GM12891 (cell line): Measurements from ENCODE around the gene SP140.
A peak's percentile ranks its signal among the peaks of the same experiment; 100 is the strongest.

ENCODE experiments used
- DNase-seq: peaks from one replicate; pipeline ENCODE4 v3.0.0; 2011; ENCODE audit warnings: low spot score; ENCODE audit not compliant: insufficient read length
- FAIRE-seq: peaks from 2 replicates; lab custom pipeline; 2011; peaks lifted over from hg19 to GRCh38; lab: Jason Lieb, UNC
- PAX5 ChIP-seq: IDR thresholded peaks from 2 replicates; pipeline ENCODE4 v1.6.1; 2011; ENCODE audit warnings: low read length, moderate library complexity, mild to moderate bottlenecking; ENCODE audit not compliant: insufficient read depth, severe bottlenecking
- POLR2A ChIP-seq: IDR thresholded peaks from 2 replicates; pipeline ENCODE4 v1.6.1; 2011; ENCODE audit warnings: low read depth, low read length, control low read depth
- POLR2AphosphoS5 ChIP-seq: IDR thresholded peaks from 2 replicates; pipeline ENCODE4 v1.6.1; 2011; ENCODE audit warnings: low read depth, low read length, control low read depth
- POU2F2 ChIP-seq: IDR thresholded peaks from 2 replicates; pipeline ENCODE4 v1.6.1; 2011; ENCODE audit warnings: low read depth, mild to moderate bottlenecking, control low read depth, low read length, moderate library complexity
- SPI1 ChIP-seq: IDR thresholded peaks from 2 replicates; pipeline ENCODE4 v1.6.1; 2011; ENCODE audit warnings: low read depth, low read length, control low read depth
- TAF1 ChIP-seq: IDR thresholded peaks from 2 replicates; pipeline ENCODE4 v1.6.1; 2011; ENCODE audit warnings: low read depth, low read length, control low read depth

The SP140 gene

DNA sequence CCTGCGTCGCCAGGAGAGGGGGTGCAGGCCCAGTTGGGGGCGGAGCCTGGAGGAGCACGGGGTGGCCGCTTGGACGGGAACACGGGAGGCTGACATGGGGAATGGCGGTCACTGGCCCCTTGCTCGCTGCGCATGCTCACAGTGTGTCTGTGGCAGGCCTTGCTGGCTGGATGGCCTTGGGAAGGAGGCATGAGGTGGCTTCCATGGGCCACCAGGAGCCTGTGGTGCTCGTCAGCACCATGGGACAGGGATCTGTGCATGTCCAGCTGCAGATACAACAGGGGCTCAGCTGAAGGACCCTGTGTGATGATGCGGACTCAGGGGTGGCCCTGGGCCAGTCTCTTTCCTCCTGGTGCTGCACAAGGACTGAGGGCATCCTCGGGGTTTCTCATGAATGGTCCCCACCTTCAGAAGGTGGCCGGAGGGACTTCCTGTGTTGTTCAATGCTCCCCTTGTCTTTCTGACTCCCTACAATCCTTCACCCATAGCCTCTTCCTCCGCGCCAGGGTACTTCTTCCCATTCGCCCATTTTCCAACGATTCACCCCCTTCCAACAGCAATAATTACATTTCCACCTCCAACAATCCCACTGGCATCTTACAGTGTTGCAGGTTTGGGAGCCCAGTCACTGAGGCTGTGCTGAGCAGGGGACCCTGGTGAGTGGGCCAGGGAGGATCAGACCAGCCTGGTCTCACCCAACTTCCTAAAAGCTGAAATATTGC lies 98.0 kb downstream of the SP140 start:
- peak; percentile 20 for FAIRE-seq
- no peak for TF ChIP-seq SPI1
- no peak for TF ChIP-seq POLR2AphosphoS5
- TF ChIP-seq POLR2A: no peak
- DNase-seq: no peak

DNA sequence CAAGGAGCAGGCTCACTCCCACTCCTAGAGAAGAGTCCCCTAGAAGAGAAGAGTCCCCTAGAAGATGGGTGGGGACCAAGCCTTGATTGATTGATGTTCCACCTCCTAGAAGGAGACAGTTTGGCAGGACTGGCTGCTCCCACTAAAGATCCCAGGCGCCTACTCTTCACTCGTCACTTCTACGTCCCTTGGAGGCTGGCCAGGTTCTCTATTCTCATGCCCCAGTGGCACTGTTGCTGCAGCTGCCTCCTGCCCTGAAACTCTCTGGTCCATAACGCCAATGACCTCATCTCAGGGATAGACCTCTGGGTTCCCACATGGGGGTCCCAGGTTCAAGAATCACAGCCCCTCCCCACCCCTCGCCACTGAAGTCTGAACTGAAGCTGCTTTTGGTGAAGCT lies 99.0 kb downstream of the SP140 start:
- no peak for DNase-seq
- no peak for FAIRE-seq
- no peak for TF ChIP-seq SPI1
- no peak for TF ChIP-seq POLR2A
- no peak for TF ChIP-seq POU2F2
- no peak for TF ChIP-seq POLR2AphosphoS5
- no peak for TF ChIP-seq TAF1
- no peak for TF ChIP-seq PAX5

DNA sequence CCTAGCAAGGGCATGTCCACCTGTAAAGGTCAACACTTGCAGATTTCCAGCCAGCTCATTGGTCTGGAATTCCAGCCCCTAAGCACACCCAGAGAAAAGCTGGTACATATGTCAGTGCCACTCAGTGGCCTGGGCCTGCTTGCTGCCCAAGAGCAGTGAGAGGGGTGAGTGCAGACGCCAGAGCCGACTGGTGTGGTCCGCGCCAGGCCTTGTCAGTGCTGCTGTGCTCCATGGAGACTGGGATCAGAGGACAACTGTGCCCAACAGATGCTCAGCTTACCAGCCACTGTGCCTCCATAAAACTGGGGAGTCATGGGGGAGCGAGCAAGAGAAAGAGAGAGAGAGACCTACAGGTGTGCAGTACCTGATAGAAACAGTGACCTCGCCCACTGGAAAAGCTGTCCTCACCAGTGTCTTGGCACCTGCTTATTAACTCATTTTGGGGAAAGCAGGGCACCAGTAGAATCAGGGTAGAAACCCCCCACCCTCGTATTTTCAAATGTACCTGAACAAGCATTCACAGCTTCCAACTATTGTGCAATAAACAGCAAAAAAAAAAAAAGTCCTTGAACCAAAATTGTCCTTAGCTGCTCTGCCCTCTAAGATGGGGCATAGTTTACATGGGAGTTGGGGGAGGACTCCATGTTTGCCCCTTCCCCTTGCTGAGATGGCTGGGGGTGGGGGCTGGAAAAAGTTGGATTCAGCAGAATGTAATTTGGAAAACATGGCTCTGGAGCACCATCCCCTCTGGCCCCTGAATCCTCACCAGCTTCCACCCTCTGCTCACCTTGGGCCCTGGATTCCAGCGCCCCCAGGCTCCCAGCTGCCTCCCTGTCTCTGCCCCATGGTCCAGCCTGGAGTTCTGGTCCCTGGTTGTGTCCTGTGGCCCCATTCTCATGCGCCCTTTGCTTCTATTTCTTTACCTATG lies 100.0 kb downstream of the SP140 start:
- DNase-seq: no peak
- no peak for FAIRE-seq
- TF ChIP-seq TAF1 (no peak), SPI1 (no peak), POU2F2 (no peak), POLR2A (no peak), POLR2AphosphoS5 (no peak), PAX5 (no peak)

DNA sequence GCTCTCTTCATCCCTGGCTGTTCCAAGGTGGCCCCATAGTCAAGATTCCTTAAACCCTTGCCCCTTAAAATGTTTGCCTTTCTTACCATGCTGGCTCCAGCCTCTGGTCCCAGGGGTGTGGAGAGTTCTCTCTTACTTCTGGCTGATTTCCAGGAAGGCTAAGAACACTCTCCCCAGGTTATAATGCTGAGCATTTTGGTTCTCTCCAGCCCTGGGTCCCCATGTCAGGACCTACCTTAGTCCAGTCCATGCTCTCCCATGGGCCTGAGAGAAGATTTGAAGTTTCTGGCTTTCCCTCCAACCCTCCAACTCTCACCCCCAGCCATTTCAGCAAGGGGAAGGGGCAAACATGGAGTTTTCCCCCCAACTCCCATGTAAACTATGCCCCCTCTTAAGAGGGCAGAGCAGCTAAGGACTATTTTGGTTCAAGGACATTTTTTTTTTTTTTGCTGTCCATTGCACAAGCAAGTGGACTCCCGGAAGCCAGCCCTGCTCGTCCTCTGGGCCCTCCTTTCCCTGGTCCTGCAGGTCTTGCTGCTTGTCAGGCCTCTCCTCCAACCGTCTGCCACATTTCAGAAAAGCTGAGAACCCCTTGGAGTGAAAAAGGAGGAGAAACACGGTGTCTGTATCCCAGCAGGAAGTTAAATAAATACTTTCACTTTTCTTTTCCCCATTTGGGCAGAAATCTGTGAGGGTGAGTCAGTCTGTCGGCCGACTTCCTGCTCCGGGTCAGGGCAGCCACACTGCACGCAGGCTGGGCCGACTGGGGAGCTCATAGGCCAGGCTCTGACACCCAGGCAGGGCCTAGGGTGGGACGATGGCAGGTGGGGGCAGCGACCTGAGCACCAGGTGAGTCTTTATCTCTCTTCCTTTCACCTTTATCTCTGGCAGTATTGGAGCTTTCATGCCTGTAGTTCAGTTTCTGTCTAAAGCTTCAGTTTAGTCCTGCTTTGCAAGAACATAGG lies 101.2 kb downstream of the SP140 start, which contains the start of gene SP140L:
TSS of gene SP140L (plus strand) at position 741 of the 965 bp plus-strand sequence. CDS start at position 818, 77 bp downstream.
- peak; percentile 41; the same call in 1 of the 2 replicates for TF ChIP-seq TAF1
- TF ChIP-seq SPI1: peak; percentile 51
- TF ChIP-seq POLR2A: peak; percentile 72
- peak; percentile 49; the same call in 1 of the 2 replicates for TF ChIP-seq POLR2AphosphoS5
- no peak for TF ChIP-seq PAX5
- TF ChIP-seq POU2F2: no peak
- FAIRE-seq: peak; percentile 92
- DNase-seq: peak; percentile 56

DNA sequence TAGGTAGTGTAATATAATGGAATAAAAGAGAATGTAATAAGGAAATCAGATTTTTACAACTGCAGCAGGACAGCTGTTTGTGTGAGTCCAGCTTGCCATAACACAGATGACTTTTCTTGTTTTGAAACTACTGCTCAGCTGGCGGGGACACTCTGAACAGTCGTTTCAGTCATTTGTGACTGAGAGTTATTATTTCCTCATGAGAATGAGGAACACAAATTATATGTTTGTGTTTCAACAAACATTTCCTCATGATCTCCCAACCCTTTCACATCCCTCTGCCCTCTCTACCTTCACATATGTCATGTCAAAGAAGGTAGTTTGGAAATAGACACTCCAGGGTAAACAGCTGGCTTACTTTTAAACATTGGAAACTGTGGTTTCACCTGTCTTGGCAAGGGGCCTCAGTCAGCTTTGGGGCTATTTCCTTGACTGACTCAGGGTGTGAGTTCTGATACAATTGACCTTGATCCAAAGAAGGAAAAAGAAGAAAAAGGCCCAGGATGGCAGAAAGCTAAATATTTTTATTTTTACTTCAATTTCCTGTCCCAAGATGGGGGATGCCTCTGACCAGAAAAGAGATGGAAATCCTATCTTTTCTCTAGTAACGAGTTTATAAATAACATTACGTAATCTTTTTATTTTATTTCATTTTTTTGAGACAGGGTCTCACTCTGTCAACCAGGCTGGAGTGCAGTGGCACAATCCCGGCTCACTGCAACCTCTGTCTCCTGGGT lies 102.0 kb downstream of the SP140 start:
- peak; percentile 62 for TF ChIP-seq SPI1
- no peak for TF ChIP-seq POU2F2
- FAIRE-seq (peak; percentile 72), DNase-seq (no peak)

DNA sequence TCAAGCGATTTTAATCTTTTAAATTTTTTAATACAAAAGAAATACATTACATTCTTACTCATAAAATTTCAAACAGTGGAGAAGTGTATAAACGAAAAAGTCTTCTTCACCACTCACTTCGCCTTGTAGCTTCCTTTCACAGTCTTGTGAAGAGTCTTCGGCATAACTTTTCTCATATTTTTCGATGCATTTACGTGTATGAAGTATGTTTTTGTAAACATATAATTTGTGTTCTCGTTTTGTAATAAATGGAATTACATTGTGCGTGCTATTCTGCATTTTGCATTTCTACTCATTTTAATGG lies 102.6 kb downstream of the SP140 start:
- FAIRE-seq (no peak), DNase-seq (no peak)
- TF ChIP-seq PAX5: no peak
- TF ChIP-seq POLR2AphosphoS5: no peak
- TF ChIP-seq TAF1: no peak
- TF ChIP-seq POU2F2: no peak
- no peak for TF ChIP-seq POLR2A
- TF ChIP-seq SPI1: no peak

DNA sequence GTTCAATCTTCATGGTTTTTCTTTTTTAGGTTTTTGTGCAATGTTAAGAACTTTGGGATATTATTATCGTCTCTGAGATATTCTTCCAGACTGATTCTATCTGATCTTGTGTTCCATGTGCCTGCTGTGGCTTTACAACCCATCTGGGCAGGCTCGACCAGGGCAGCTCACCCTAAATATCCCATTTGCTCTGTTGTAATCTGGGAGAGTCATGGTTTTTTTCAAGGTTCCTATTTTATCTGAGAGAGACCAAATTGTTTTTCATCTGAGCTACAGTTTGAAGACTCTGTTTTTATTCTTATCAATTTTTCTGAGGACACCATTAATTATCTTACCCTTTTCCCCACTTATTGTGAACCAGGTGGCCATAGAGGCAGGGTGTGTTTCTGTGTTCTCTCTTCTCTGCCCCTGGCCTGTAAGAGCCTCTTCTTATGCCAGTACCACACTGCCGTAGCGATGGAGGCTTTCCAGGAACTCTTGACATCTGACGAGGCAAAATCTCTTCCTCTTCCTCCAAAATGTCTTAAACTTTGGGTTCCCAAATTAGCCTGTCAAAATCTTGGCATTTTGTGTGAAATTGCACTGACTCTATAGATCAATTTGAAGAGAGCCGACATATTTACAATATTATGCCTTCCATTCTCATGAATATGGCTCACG lies 104.5 kb downstream of the SP140 start:
- DNase-seq (no peak), FAIRE-seq (no peak)
- TF ChIP-seq POLR2A (no peak), TAF1 (no peak), PAX5 (no peak), SPI1 (no peak)

DNA sequence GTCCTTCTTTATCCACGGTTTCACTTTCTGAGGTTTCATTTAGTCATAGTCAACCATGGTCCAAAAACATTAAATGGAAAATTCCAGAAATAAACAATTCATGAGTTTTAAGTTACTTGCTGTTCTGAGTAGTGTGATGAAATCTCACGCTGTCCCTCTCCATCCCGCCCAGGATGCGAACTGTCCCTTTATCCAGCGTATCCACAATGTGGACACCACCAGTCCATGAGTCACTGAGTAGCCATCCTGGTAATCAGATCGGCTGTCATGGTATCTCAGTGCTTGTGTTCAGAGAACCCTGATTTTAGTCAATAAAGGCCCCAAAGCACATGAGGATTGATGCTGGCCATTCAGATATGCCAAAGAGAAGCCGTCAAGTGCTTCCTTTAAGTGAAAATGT lies 105.2 kb downstream of the SP140 start:
- FAIRE-seq: no peak
- no peak for TF ChIP-seq POLR2AphosphoS5
- TF ChIP-seq TAF1: no peak
- no peak for TF ChIP-seq POLR2A
- no peak for TF ChIP-seq SPI1
- no peak for TF ChIP-seq PAX5
- no peak for TF ChIP-seq POU2F2
- DNase-seq: no peak

DNA sequence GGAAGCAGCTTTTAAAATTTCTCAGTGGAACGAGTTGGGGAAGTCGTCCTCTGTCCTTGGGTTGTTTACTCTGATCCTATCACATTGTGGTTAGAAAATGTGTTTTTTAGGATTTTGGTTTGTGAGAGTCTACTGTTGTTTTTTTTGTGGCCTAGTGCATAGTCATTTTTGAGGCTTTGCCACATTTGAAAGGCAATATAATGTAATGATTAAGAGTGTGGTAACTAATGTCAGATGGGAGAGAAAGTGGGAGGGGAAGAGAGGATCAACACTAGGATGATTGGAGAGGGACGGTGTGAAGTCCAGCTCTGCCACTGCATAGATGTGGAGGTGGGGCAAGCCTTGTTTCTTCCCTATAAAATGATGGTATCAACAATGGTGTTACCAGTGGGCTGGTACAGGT lies 109.9 kb downstream of the SP140 start:
- DNase-seq (no peak), FAIRE-seq (no peak)
- no peak for TF ChIP-seq TAF1
- no peak for TF ChIP-seq POLR2A
- no peak for TF ChIP-seq PAX5
- TF ChIP-seq POU2F2: no peak
- no peak for TF ChIP-seq POLR2AphosphoS5
- no peak for TF ChIP-seq SPI1
